HCT116 (cell line): ENCODE measurements around the gene ATXN7L2.

Experiments
- POLR2A ChIP-seq: IDR thresholded peaks from 2 replicates; pipeline ENCODE4 v1.7.0; 2011; ENCODE audit warnings: borderline replicate concordance; ENCODE audit not compliant: insufficient read depth, insufficient read length; ENCODE audit errors: extremely low read depth
- TF ChIP-seq, protein P1 (sequence below), 3 experiments: fragments of 200-600 bp in 1 of 3; sonication (generic) in 1 of 3; IDR thresholded peaks in 2 of 3; conservative IDR thresholded peaks in 1 of 3; 2 replicates each; pipeline ENCODE4 v1.5.1; 2012 to 2017; ENCODE audit warnings: low read depth in 2 of 3, low read length in 2 of 3, antibody characterized with exemption in 1 of 3, borderline replicate concordance in 1 of 3, control low read depth in 1 of 3, mild to moderate bottlenecking in 1 of 3, mixed read lengths in 1 of 3, mixed run types in 1 of 3, moderate library complexity in 1 of 3; ENCODE audit not compliant: insufficient read depth in 1 of 3

DNA sequence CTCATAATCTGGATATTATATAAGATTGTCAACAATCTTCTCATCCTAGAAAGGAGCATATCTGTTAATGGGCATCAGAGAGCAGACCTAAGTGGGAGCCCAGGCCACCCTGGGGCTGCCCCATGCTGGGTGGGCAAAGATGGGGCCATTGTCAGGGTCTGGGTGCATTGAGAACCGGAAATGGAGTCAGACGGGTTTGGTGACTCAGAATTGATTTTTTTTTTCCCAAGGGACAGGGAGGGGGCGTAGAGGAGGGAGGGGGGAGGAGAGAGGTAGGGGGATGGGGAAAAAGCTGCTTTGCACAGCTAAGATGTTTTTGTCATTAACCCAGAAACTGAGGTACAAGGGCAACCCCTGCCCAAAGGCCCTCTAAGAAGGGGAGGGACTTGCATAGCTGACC is 1.3 kb downstream of the ATXN7L2 start:
- TF ChIP-seq POLR2A, result no peak
- TF ChIP-seq, protein P1, sequence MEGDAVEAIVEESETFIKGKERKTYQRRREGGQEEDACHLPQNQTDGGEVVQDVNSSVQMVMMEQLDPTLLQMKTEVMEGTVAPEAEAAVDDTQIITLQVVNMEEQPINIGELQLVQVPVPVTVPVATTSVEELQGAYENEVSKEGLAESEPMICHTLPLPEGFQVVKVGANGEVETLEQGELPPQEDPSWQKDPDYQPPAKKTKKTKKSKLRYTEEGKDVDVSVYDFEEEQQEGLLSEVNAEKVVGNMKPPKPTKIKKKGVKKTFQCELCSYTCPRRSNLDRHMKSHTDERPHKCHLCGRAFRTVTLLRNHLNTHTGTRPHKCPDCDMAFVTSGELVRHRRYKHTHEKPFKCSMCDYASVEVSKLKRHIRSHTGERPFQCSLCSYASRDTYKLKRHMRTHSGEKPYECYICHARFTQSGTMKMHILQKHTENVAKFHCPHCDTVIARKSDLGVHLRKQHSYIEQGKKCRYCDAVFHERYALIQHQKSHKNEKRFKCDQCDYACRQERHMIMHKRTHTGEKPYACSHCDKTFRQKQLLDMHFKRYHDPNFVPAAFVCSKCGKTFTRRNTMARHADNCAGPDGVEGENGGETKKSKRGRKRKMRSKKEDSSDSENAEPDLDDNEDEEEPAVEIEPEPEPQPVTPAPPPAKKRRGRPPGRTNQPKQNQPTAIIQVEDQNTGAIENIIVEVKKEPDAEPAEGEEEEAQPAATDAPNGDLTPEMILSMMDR (IDR thresholded peaks at IDR 0.05 in 2 of 3, conservative IDR thresholded peaks at IDR 0.05 in 1 of 3; ENCODE audit: borderline replicate concordance in 1 of 3, insufficient read depth in 1 of 3, low read depth in 2 of 3, low read length in 2 of 3), result no peak
